HepG2 (cell line): Measurements from ENCODE around the gene MRPL2. TPM values are rescaled to one million over a fixed set of nuclear protein-coding genes. Genes with fewer than 3 reads are reported as not detected.
A peak's percentile ranks its signal among the peaks of the same experiment; 100 is the strongest.

Source experiments
- BORCS8-MEF2B ChIP-seq: sonication (generic); formaldehyde crosslinking; IDR thresholded peaks from 2 replicates; pipeline ENCODE4 v1.8.0; 2022; ENCODE audit warnings: mild to moderate bottlenecking, missing genetic modification reagents
- BRD4 ChIP-seq: sonication (generic); formaldehyde crosslinking; IDR thresholded peaks from 2 replicates; pipeline ENCODE4 v1.4.0; 2020; ENCODE audit warnings: missing genetic modification reagents
- KDM6A ChIP-seq: IDR thresholded peaks from 2 replicates; pipeline ENCODE4 v1.6.1; 2016; ENCODE audit warnings: low read depth
- PATZ1 ChIP-seq: sonication (generic); formaldehyde crosslinking; IDR thresholded peaks from 2 replicates; pipeline ENCODE4 v1.4.0; 2020; ENCODE audit warnings: missing genetic modification reagents
- PPARG ChIP-seq: conservative IDR thresholded peaks from 2 replicates; pipeline ENCODE4 v1.6.1; 2016; ENCODE audit warnings: missing biosample characterization, missing genetic modification reagents
- RXRB ChIP-seq: IDR thresholded peaks from 2 replicates; pipeline ENCODE4 v1.6.1; 2016; ENCODE audit warnings: borderline replicate concordance, missing genetic modification reagents, missing compliant biosample characterization
- SP1 ChIP-seq, 2 experiments: fragments of 450-650 bp in 1 of 2; sonication (generic) in 1 of 2; formaldehyde crosslinking in 1 of 2; IDR thresholded peaks; 2 replicates each; pipeline versions ENCODE4 v1.4.0 to v1.6.1; 2016 to 2020; ENCODE audit warnings: missing genetic modification reagents in 1 of 2
- SRY ChIP-seq: sonication (generic); formaldehyde crosslinking; IDR thresholded peaks from 2 replicates; pipeline ENCODE4 v1.8.0; 2022; ENCODE audit warnings: mild to moderate bottlenecking, missing genetic modification reagents
- ZNF280D ChIP-seq: sonication (generic); formaldehyde crosslinking; IDR thresholded peaks from 2 replicates; pipeline ENCODE4 v1.5.1; 2020; ENCODE audit warnings: mild to moderate bottlenecking, missing genetic modification reagents
- ZNF564 ChIP-seq: sonication (generic); formaldehyde crosslinking; IDR thresholded peaks from 2 replicates; pipeline ENCODE4 v1.8.1; 2023; ENCODE audit warnings: mild to moderate bottlenecking, missing genetic modification reagents
- ZNF609 ChIP-seq: sonication (generic); formaldehyde crosslinking; IDR thresholded peaks from 2 replicates; pipeline ENCODE4 v1.4.0; 2020; ENCODE audit warnings: mild to moderate bottlenecking, missing genetic modification reagents, borderline replicate concordance
- ZNF747 ChIP-seq: sonication (generic); formaldehyde crosslinking; IDR thresholded peaks from 2 replicates; pipeline ENCODE4 v1.8.1; 2023; ENCODE audit warnings: missing genetic modification reagents, mild to moderate bottlenecking, borderline replicate concordance
- ZNF800 ChIP-seq: sonication (generic); formaldehyde crosslinking; IDR thresholded peaks from 2 replicates; pipeline ENCODE4 v1.4.0; 2020; ENCODE audit warnings: missing genetic modification reagents
- ZZZ3 ChIP-seq: sonication (generic); formaldehyde crosslinking; IDR thresholded peaks from 2 replicates; pipeline ENCODE4 v1.4.0; 2020; ENCODE audit warnings: missing genetic modification reagents, mild to moderate bottlenecking, borderline replicate concordance
- polyA plus RNA-seq, 8 experiments: library from polyadenylated mRNA; depleted of rRNA in 3 of 8; stranded (reverse) in 7 of 8; unstranded in 1 of 8; fragments of >200 nt; fragmentation: Illumina TruSeq in 4 of 8; extraction: Trizol in 4 of 8; gene quantifications; 2 replicates each; pipeline versions ENCODE4 v1.2.1 to v1.2.3, GENCODE V29; 2011 to 2016; ENCODE audit warnings: low read depth in 4 of 8, missing spikeins in 1 of 8, mixed read lengths in 1 of 8; ENCODE audit not compliant: insufficient read depth in 1 of 8
- total RNA-seq, 5 experiments: library from RNA; depleted of rRNA; stranded (reverse); fragments of >200 nt; fragmentation: Illumina TruSeq; extraction: Trizol; gene quantifications; 2 replicates each; pipeline ENCODE4 v1.2.3, GENCODE V29; 2016; ENCODE audit warnings: low read depth in 1 of 5

MRPL2 gene
- total and polyA plus RNA-seq, 2 of the 13 experiments (the other 11 are each of a cell fraction or from before 2014, with no cell fraction given), result 56.8 to 65.6 TPM

- TF ChIP-seq ZNF609 (no peak; the same call in none of the 2 replicates), PATZ1 (CRISPR knock-in tag) (peak; percentile 89), BRD4 (CRISPR knock-in tag) (peak; percentile 30; the same call in 1 of the 2 replicates), BORCS8-MEF2B (CRISPR knock-in tag) (peak; percentile 79; the same call in 1 of the 2 replicates), ZNF280D (peak; percentile 89), ZNF800 (CRISPR knock-in tag) (0 out of 2 replicates have a peak, but pooled peaks have one; percentile 16), RXRB (CRISPR knock-in tag) (peak; percentile 64; the same call in 1 of the 2 replicates), SRY (peak; percentile 54; the same call in 1 of the 2 replicates), ZZZ3 (CRISPR knock-in tag) (peak; percentile 87; the same call in 1 of the 2 replicates), PPARG (CRISPR knock-in tag) (peak; percentile 76), KDM6A (CRISPR knock-in tag) (peak; percentile 73), ZNF564 (peak; percentile 35; the same call in 1 of the 2 replicates), ZNF747 (CRISPR knock-in tag) (peak; percentile 68; the same call in 1 of the 2 replicates), SP1 (IDR thresholded peaks at IDR 0.05) (no peak), SP1 (CRISPR knock-in tag; IDR thresholded peaks at IDR 0.05) (0 out of 2 replicates have a peak, but pooled peaks have one; percentile 62)
Measured at GRCh38 chr6:43060034-43060754, 960 bp upstream of the MRPL2 start (continued).
